GM19324 (cell line): Measurements from ENCODE around the gene AIMP1.
"Not testable (repeated sequence)": the region's sequence is repeated elsewhere in the genome, so short reads cannot be mapped to it uniquely, and the experiment has no call there.

Source experiments
- ATAC-seq: cut with Tn5 transposase; IDR thresholded peaks from one replicate; pipeline ENCODE4 v1.9.1; 2021; ENCODE audit warnings: mild to moderate bottlenecking, moderate library complexity; ENCODE audit not compliant: unreplicated experiment, low FRiP score

AIMP1 gene

GRCh38 chr4:106306561-106306960 lies 9.8 kb upstream of the AIMP1 start:
- ATAC-seq = no peak

GRCh38 chr4:106312377-106312776 lies 4.0 kb upstream of the AIMP1 start:
- ATAC-seq = no peak

GRCh38 chr4:106312997-106313522 lies 3.3 kb upstream of the AIMP1 start:
- ATAC-seq = no peak

- ATAC-seq = no peak
Measured at GRCh38 chr4:106314960-106315359, 1.4 kb upstream of the AIMP1 start.

- ATAC-seq = peak; percentile 30
Measured at GRCh38 chr4:106315476-106315967, 828 bp upstream of the AIMP1 start.

GRCh38 chr4:106316773-106317409 lies 541 bp downstream of the AIMP1 start:
- ATAC-seq = no peak

- ATAC-seq = no peak
Measured at GRCh38 chr4:106317815-106318214, 1.5 kb downstream of the AIMP1 start.

- ATAC-seq = no peak
Measured at GRCh38 chr4:106318511-106318910, 2.2 kb downstream of the AIMP1 start.

GRCh38 chr4:106320235-106320634 lies 3.9 kb downstream of the AIMP1 start:
- no peak for ATAC-seq

GRCh38 chr4:106321168-106321567 lies 4.8 kb downstream of the AIMP1 start:
- ATAC-seq = not testable (repeated sequence)

- ATAC-seq = not testable (repeated sequence)
Measured at GRCh38 chr4:106321814-106322213, 5.5 kb downstream of the AIMP1 start.

- no peak for ATAC-seq
Measured at GRCh38 chr4:106323119-106323518, 6.8 kb downstream of the AIMP1 start.

GRCh38 chr4:106325800-106326199 lies 9.4 kb downstream of the AIMP1 start:
- no peak for ATAC-seq

- no peak for ATAC-seq
Measured at GRCh38 chr4:106329041-106329618, 12.8 kb downstream of the AIMP1 start.

- ATAC-seq = no peak
Measured at GRCh38 chr4:106333186-106333585, 16.8 kb downstream of the AIMP1 start.

- no peak for ATAC-seq
Measured at GRCh38 chr4:106334741-106335470, 18.6 kb downstream of the AIMP1 start.

- ATAC-seq = no peak
Measured at GRCh38 chr4:106336618-106337017, 20.3 kb downstream of the AIMP1 start.

GRCh38 chr4:106337916-106338315 lies 21.6 kb downstream of the AIMP1 start:
- ATAC-seq = no peak

GRCh38 chr4:106338671-106339070 lies 22.3 kb downstream of the AIMP1 start:
- no peak for ATAC-seq

GRCh38 chr4:106339431-106339830 lies 23.1 kb downstream of the AIMP1 start:
- ATAC-seq = no peak

- ATAC-seq = no peak
Measured at GRCh38 chr4:106340774-106341173, 24.4 kb downstream of the AIMP1 start.
